Ovary (tissue), 3 donors: Measurements from ENCODE around the gene IL6.

Experiments
- CTCF ChIP-seq, 3 donors: fragments of 450-650 bp in 2 of 3; fragments of 200-600 bp in 1 of 3; IDR thresholded peaks; one replicate each; pipeline versions ENCODE4 v1.5.1 to v1.8.0; 2016 to 2022; ENCODE audit warnings: antibody characterized with exemption in 3 of 3, mild to moderate bottlenecking in 1 of 3
- POLR2A ChIP-seq: fragments of 450-650 bp; IDR thresholded peaks from one replicate; pipeline ENCODE4 v1.6.1; 2017; ENCODE audit warnings: antibody characterized with exemption, mild to moderate bottlenecking, moderate library complexity
- donor health status: DM: no; HTN: no; CAD: no.

GRCh38 chr7:22718200-22718711 is 8.7 kb upstream of the IL6 start:
- TF ChIP-seq CTCF (IDR thresholded peaks at IDR 0.05) (no peak), POLR2A (no peak)
